HG03064 (cell line): ENCODE results near the gene CCDC149.

Experiments
- ATAC-seq: cut with Tn5 transposase; IDR thresholded peaks from one replicate; pipeline ENCODE4 v1.9.1; 2021; ENCODE audit warnings: low read depth; ENCODE audit not compliant: unreplicated experiment

CCDC149 gene

GRCh38 chr4:24781999-24782745 lies 130.7 kb downstream of the CCDC149 start:
- no peak for ATAC-seq

GRCh38 chr4:24780936-24781495 lies 131.8 kb downstream of the CCDC149 start:
- ATAC-seq = no peak

- no peak for ATAC-seq
Observed at GRCh38 chr4:24778464-24779225, 134.2 kb downstream of the CCDC149 start.

GRCh38 chr4:24777536-24778463 lies 135.0 kb downstream of the CCDC149 start:
- ATAC-seq = no peak

GRCh38 chr4:24775750-24776149 lies 137.1 kb downstream of the CCDC149 start:
- ATAC-seq = no peak

- no peak for ATAC-seq
Observed at GRCh38 chr4:24775032-24775605, 137.7 kb downstream of the CCDC149 start.

- no peak for ATAC-seq
Observed at GRCh38 chr4:24774452-24774851, 138.4 kb downstream of the CCDC149 start.

- ATAC-seq = no peak
Observed at GRCh38 chr4:24772952-24773351, 139.9 kb downstream of the CCDC149 start.

GRCh38 chr4:24772061-24772705 lies 140.7 kb downstream of the CCDC149 start:
- no peak for ATAC-seq

GRCh38 chr4:24771241-24771640 lies 141.6 kb downstream of the CCDC149 start:
- no peak for ATAC-seq

- no peak for ATAC-seq
Observed at GRCh38 chr4:24770667-24771066, 142.2 kb downstream of the CCDC149 start.

- peak; percentile 76 for ATAC-seq
Observed at GRCh38 chr4:24770032-24770584, 142.7 kb downstream of the CCDC149 start.

GRCh38 chr4:24769571-24769970 lies 143.3 kb downstream of the CCDC149 start:
- ATAC-seq = no peak

GRCh38 chr4:24768604-24769003 lies 144.2 kb downstream of the CCDC149 start:
- ATAC-seq = peak; percentile 72

- no peak for ATAC-seq
Observed at GRCh38 chr4:24768006-24768405, 144.8 kb downstream of the CCDC149 start.

GRCh38 chr4:24765376-24765988 lies 147.4 kb downstream of the CCDC149 start:
- no peak for ATAC-seq

- no peak for ATAC-seq
Observed at GRCh38 chr4:24764345-24764744, 148.5 kb downstream of the CCDC149 start.

- ATAC-seq = no peak
Observed at GRCh38 chr4:24763631-24764297, 149.1 kb downstream of the CCDC149 start.
